GM21526 (cell line): Measurements from ENCODE around the gene SERBP1.
"Not testable (repeated sequence)": the region's sequence is repeated elsewhere in the genome, so short reads cannot be mapped to it uniquely, and the experiment has no call there.

ENCODE experiments used
- ATAC-seq: cut with Tn5 transposase; IDR thresholded peaks from one replicate; pipeline ENCODE4 v1.9.1; 2021; ENCODE audit warnings: moderate library complexity; ENCODE audit not compliant: unreplicated experiment, low FRiP score

The SERBP1 gene

DNA sequence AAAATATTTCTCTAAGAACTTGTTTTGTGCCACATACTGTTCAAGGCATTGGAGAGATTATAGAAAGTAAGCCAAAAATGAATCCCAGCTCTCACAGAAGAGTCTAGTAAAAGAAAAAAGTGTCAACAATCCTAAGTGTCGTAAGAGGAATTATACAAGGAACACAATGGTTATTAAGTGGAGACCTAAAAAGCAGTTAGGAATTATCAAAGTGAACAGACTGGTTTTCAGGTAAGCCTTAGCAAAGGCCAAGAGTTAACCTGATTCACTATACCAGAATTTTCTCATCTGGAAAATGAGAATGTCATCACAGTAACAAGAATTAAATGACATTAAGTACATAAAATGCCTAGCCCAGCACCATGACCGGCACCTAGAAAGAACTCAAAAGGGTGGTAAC, 15.6 kb downstream of the SERBP1 start:
- ATAC-seq, result no peak

GRCh38 chr1:67413101-67413500, 17.1 kb downstream of the SERBP1 start:
- ATAC-seq, result not testable (repeated sequence)

GRCh38 chr1:67408148-67408547, 22.1 kb downstream of the SERBP1 start:
- ATAC-seq, result no peak

DNA sequence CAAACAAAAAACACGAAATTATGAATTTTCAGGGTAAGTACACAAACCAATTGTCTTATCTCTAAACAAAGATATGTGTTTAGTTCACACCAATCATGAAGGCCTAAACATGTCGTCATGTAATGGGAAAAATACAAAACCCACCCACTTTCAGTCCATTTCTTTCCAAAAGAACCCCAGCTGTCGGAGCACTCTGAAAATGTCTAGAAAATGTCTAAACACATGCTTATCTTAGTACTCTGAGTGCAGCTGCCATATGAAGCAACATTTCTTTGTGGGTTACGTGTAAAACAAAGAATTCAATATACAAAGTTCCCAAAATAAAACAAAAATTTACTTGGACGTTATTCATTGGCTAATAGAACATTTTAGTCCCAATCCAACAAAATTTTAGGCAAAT, 22.7 kb downstream of the SERBP1 start:
- ATAC-seq, result no peak

- no peak for ATAC-seq
Observed at GRCh38 chr1:67405473-67406245, 24.5 kb downstream of the SERBP1 start.

DNA sequence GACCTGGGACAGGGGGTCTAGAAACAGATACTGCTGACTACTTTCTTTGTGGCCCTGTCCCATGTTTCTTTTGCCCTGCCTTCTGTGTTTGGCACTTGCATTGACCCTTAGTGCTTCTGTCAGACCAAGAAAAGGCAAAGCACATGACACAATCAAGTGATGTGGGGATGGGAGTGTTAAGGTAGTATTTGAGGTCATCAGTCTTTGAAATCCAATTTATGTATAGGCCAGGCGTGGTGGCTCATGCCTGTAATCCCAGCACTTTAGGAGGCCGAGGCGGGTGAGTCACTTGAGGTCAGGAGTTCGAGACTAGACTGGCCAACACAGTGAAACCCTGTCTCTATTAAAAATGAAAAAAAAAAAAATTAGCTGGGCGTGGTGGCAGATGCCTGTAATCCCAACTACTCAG, 26.0 kb downstream of the SERBP1 start:
- no peak for ATAC-seq

GRCh38 chr1:67401443-67401842, 28.8 kb downstream of the SERBP1 start:
- no peak for ATAC-seq

DNA sequence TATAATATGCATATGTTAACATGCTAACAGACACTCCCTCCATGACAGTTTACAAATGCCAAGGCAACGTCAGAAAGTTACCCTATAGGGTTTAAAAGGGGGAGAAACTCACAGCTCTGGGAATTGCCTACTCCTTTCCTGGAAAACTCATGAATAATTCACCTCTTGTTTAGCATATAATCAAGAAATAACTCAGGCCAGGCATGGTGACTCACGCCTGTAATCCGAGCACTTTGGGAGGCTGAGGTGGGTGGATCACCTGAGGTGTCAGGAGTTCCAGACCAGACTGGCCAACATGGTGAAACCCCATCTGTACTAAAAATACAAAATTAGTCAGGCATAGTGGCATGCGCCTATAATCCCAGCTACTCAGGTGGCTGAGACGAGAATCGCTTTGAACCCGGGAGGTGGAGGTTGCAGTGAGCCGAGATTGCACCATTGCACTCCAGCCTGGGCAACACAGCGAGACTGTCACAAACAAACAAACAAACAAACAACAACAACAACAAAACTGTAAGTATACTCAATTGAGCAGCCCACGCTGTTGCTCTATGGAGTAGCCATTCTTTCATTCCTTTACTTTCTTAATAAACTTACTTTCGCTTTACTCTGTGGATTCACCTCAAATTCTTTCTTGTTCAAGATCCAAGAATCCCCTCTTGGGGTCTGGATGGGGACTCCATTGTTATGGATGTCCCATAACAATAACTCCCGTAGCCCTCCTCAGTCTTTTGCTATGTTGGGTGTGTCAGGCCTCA, 30.0 kb downstream of the SERBP1 start:
- ATAC-seq, result not testable (repeated sequence)

GRCh38 chr1:67399199-67399993, 30.8 kb downstream of the SERBP1 start:
- ATAC-seq, result no peak

DNA sequence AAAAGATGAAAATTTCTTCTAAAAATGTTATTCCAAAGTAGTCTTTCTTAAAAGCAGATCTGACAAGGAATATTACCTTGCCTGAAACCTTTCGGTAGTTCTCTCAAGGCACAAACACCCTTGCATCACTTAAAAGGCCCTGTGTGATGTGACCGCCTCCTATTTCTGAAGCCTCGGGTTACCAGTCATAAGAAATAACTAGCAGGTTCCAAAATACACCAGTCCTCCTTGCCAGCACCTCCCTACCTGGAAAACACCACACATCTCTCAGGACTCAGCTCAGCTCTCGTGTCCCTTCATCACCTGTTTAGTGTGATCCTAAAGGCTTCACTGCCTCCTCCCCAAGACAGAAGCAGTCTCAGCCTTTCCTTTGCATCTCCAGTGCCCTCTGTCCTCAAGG, 35.7 kb downstream of the SERBP1 start:
- no peak for ATAC-seq

DNA sequence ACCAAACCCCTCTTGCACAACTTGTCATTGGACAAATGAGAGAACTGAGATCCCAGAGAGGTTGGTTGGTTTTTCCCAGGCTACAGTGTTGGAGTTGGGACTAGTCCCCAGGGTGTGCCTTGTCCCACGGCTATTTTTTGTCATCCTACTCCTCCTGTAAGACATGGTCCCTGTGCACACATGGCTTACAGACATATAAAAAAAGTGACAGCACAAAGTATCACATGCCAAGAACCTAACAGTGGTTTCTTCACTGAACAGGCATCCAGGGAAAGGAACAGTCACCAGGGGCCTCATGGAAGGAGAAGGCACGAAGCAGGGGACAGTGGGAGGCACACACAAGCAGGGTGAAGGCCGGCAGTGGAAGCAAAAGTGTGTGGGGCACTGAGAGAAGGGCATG, 36.5 kb downstream of the SERBP1 start:
- no peak for ATAC-seq

DNA sequence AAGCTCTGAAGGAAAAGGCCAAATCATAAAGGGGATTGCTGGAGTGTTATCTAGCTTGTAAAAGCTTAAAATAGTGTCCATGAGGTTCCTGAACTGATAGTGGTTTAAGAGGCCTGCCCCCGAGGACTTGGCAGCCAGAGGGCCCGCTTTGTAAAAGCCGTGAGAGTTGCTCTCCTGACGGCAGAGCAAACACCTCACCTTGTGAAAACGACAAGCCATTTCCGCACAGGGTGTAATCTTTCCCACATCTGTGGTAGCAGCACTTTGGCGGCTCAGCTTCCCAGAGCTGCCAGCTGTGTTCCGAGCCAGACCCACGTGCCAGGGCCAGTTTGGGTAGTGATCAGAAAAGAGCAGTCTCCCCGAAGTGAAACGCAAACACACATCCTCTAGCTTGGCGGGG, 37.0 kb downstream of the SERBP1 start:
- ATAC-seq, result no peak

GRCh38 chr1:67390041-67390887, 39.9 kb downstream of the SERBP1 start:
- no peak for ATAC-seq

DNA sequence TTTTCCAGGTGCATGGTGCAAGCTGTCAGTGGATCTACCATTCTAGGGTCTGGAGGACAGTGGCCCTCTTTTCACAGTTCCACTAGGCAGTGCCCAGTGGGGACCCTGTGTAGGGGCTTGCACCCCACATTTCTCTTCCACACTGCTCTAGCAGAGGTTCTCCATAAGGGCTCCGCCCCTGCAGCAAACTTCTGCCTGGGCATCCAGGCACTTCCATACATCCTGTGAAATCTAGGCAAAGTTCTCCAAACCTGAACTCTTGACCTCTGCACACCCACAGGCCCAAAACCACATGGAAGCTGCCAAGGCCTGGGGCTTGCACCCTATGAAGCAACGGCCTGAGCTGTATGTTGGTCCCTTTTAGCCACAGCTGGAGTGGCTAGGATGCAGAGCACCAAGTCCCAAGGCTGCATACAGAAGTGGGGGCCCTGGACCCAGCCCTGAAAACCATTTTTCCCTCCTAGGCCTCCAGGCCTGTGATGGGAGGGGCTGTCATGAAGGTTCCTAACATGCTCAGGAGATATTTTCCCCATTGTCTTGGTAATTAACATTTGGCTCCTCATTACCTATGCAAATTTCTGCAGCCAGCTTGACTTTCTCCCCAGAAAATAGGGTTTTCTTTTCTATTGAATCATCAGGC, 46.1 kb downstream of the SERBP1 start:
- ATAC-seq, result no peak

- ATAC-seq, result no peak
Observed at GRCh38 chr1:67382292-67382691, 47.9 kb downstream of the SERBP1 start.

- no peak for ATAC-seq
Observed at GRCh38 chr1:67381154-67381553, 49.0 kb downstream of the SERBP1 start.

DNA sequence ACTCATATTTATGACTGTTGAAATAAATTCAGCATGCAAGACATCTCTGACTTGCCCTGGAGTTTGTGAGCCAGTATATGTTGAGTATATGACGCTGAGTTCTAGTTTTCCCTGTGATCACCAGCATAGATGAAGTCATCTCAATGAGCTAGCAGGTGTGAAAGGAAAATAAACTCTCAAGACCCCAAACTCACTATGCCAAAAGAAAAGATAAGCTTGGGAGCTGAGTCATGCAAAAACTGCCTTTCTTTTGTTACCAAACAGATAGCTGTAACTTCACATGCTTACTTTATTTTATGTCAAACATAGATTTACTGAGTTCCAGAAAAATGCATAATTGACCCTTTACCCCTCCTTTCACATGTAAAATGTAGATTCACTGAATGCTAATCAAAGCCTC, 52.9 kb downstream of the SERBP1 start:
- ATAC-seq, result no peak

- ATAC-seq, result no peak
Observed at GRCh38 chr1:67376381-67376780, 53.8 kb downstream of the SERBP1 start.

DNA sequence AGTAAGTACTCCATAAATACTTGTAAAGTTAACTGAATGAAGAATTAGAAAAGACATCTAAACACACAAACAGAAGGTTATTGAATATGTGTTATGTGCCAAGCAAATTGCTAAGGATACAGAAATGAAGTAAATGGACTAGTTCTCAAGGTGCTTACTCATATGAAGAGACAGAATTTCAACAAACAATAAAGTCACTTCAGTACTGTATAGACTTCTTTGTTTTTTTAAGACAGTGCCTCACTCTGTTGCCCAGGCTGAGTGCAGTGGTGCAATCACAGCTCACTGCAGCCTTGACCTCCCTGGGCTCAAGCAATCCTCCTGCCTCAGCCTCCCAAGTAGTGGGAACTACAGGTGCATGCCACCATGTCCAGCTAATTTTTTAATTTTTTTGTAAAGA, 57.3 kb downstream of the SERBP1 start:
- ATAC-seq, result no peak

DNA sequence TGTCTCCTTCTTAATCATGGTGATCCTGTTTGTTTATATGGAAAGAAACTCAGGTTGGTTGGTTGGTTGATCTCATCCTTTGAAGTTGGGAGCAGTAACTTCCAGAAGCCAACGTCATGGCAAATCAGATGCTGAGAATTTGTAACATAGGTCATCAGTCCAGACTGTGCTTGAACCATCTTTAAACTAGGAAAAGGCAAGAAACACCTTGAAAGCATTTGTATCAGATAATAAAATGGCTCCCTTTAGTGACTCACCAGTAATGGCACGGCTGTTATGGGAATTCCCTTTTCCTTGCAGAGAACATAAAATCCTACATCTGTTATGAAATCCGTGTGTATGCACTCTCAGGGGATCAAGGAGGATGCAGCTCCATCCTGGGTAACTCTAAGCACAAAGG, 58.1 kb downstream of the SERBP1 start:
- no peak for ATAC-seq
